ENCODE results near the gene PDLIM3. TPM values are rescaled to one million over a fixed set of nuclear protein-coding genes. Genes with fewer than 3 reads are reported as not detected.

PDLIM3 gene
- polyA plus RNA-seq, 1 donor (not counting 4 experiments of a cell fraction or from before 2014, with no cell fraction given) = not detected

DNA sequence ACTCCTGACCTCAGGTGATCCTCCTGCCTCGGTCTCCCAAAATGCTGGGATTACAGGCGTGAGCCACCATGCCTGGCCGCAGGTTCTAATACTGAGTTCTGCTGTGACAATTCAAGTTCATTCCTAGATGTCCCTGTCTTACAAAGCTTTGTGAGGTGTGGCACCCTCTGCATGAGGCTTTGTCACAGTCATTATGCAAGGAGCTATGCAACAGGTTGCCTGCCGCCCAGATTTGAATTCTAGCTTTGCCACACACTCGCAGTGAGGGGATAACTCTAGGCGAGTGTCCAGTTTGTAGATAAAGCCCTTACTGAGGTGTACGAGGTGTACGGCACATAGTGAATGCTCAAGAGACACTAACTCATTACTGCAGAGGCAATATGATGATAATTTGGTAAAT lies 67.3 kb downstream of the PDLIM3 start:
- Histone ChIP-seq H4K20me1 (ENCODE audit: control insufficient read depth, extremely low read depth, insufficient read depth, low read length) (no peaks in the 10 kb centered on the region), H2AFZ (ENCODE audit: control insufficient read depth, low read length) (no peak overlapping the region), H3K4me2 (ENCODE audit: control insufficient read depth, extremely low read depth, insufficient read depth, low read depth, low read length) (no peak overlapping the region), H3K4me1 (ENCODE audit: control insufficient read depth, extremely low read depth, insufficient read depth, low read length) (peaks cover 9% of the 10 kb centered on the region), H3K9ac (ENCODE audit: control insufficient read depth, extremely low read depth, insufficient read depth, low read length) (no peak overlapping the region), H3K27ac (ENCODE audit: control insufficient read depth, insufficient read depth, low read length) (no peak overlapping the region), H3K27me3 (ENCODE audit: control insufficient read depth, extremely low read depth, insufficient read depth, low read length) (peaks cover 19% of the 10 kb centered on the region), H3K79me2 (ENCODE audit: control insufficient read depth, insufficient read depth, low read length) (no peaks in the 10 kb centered on the region), H3K9me1 (ENCODE audit: control insufficient read depth, extremely low read depth, insufficient read depth, low read length) (no peaks in the 10 kb centered on the region), H3K4me3 (ENCODE audit: control insufficient read depth in 2 of 3, extremely low read depth in 1 of 3, insufficient read depth in 2 of 3, low read depth in 1 of 3, low read length in 3 of 3) (no peak overlapping the region), H3K36me3 (ENCODE audit: control insufficient read depth in 2 of 2, extremely low read depth in 1 of 2, insufficient read depth in 2 of 2, low read length in 2 of 2) (no peaks in the 10 kb centered on the region), H3K9me3 (ENCODE audit: control insufficient read depth, low read depth, low read length) (no peaks in the 10 kb centered on the region)
- TF ChIP-seq EZH2 (IDR thresholded peaks at IDR 0.05; ENCODE audit: low read length) = no peak
- TF ChIP-seq, protein P1, sequence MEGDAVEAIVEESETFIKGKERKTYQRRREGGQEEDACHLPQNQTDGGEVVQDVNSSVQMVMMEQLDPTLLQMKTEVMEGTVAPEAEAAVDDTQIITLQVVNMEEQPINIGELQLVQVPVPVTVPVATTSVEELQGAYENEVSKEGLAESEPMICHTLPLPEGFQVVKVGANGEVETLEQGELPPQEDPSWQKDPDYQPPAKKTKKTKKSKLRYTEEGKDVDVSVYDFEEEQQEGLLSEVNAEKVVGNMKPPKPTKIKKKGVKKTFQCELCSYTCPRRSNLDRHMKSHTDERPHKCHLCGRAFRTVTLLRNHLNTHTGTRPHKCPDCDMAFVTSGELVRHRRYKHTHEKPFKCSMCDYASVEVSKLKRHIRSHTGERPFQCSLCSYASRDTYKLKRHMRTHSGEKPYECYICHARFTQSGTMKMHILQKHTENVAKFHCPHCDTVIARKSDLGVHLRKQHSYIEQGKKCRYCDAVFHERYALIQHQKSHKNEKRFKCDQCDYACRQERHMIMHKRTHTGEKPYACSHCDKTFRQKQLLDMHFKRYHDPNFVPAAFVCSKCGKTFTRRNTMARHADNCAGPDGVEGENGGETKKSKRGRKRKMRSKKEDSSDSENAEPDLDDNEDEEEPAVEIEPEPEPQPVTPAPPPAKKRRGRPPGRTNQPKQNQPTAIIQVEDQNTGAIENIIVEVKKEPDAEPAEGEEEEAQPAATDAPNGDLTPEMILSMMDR (optimal IDR thresholded peaks at IDR 0.05 in 1 of 3, IDR thresholded peaks at IDR 0.05 in 1 of 3, conservative IDR thresholded peaks at IDR 0.05 in 1 of 3; ENCODE audit: extremely low read depth in 1 of 3, insufficient read depth in 2 of 3, low read length in 3 of 3) = no peak
- dilution Hi-C loops (cut with MboI; ENCODE audit: extremely low pct_ligation_motif_present, low sequenced_read_pairs) = no loop called here
- FAIRE-seq = no peak
- no peak for DNase-seq (ENCODE audit: low read depth, low spot score)

- H3K9me3 ChIP-seq (ENCODE audit: control insufficient read depth, low read depth, low read length) = no peaks in the 10 kb centered on the region
- H3K27ac ChIP-seq (ENCODE audit: control insufficient read depth, insufficient read depth, low read length) = no peak overlapping the region
- H3K36me3 ChIP-seq (ENCODE audit: control insufficient read depth in 2 of 2, extremely low read depth in 1 of 2, insufficient read depth in 2 of 2, low read length in 2 of 2) = no peaks in the 10 kb centered on the region
- no peaks in the 10 kb centered on the region for H3K79me2 ChIP-seq (ENCODE audit: control insufficient read depth, insufficient read depth, low read length)
- no peaks in the 10 kb centered on the region for H4K20me1 ChIP-seq (ENCODE audit: control insufficient read depth, extremely low read depth, insufficient read depth, low read length)
- H3K9me1 ChIP-seq (ENCODE audit: control insufficient read depth, extremely low read depth, insufficient read depth, low read length) = no peaks in the 10 kb centered on the region
- dilution Hi-C loops (cut with MboI; ENCODE audit: extremely low pct_ligation_motif_present, low sequenced_read_pairs) = no loop called here
- FAIRE-seq (no peak), DNase-seq (ENCODE audit: low read depth, low spot score) (no peak)
- H3K9ac ChIP-seq (ENCODE audit: control insufficient read depth, extremely low read depth, insufficient read depth, low read length) = no peak overlapping the region
- no peak overlapping the region for H3K4me3 ChIP-seq (ENCODE audit: control insufficient read depth in 2 of 3, extremely low read depth in 1 of 3, insufficient read depth in 2 of 3, low read depth in 1 of 3, low read length in 3 of 3)
- H3K4me2 ChIP-seq (ENCODE audit: control insufficient read depth, extremely low read depth, insufficient read depth, low read depth, low read length) = no peak overlapping the region
- no peak overlapping the region for H2AFZ ChIP-seq (ENCODE audit: control insufficient read depth, low read length)
- H3K4me1 ChIP-seq (ENCODE audit: control insufficient read depth, extremely low read depth, insufficient read depth, low read length) = peaks cover 8% of the 10 kb centered on the region
- TF ChIP-seq, protein P1 (optimal IDR thresholded peaks at IDR 0.05 in 1 of 3, IDR thresholded peaks at IDR 0.05 in 1 of 3, conservative IDR thresholded peaks at IDR 0.05 in 1 of 3; ENCODE audit: extremely low read depth in 1 of 3, insufficient read depth in 2 of 3, low read length in 3 of 3) = no peak
- no peak for TF ChIP-seq EZH2 (IDR thresholded peaks at IDR 0.05; ENCODE audit: low read length)
- peaks cover 19% of the 10 kb centered on the region for H3K27me3 ChIP-seq (ENCODE audit: control insufficient read depth, extremely low read depth, insufficient read depth, low read length)
Observed at GRCh38 chr4:185467101-185467500, 68.2 kb downstream of the PDLIM3 start.

Measured in keratinocyte (primary cell).